ACHN (cell line): ENCODE results near the gene METTL26.
A peak's percentile ranks its signal among the peaks of the same experiment; 100 is the strongest.

Experiments
- DNase-seq: peaks from one replicate; pipeline ENCODE4 v3.0.0-alpha.2; 2015
- in situ Hi-C: cut with HindIII; loops from 2 replicates; pipeline ENCODE4 v1.10.0; 2017; ENCODE audit warnings: low sequenced_read_pairs, low pct_ligation_motif_present, low pct_unique_long_range_greater_than_20kb

METTL26 gene

GRCh38 chr16:636206-637080 is at the start of gene METTL26:
Gene METTL26, minus strand, starts transcription at chr16:636305. Its CDS starts 15 bp downstream, at chr16:636290.
- peak; percentile 95 for DNase-seq
- in situ Hi-C loops: no loop called here

GRCh38 chr16:684961-685696 is 49.0 kb upstream of the METTL26 start:
- in situ Hi-C loops: no loop called here
- no peak for DNase-seq

- DNase-seq: peak; percentile 99
- in situ Hi-C loops: no loop called here
Observed at GRCh38 chr16:684071-684794, 48.1 kb upstream of the METTL26 start, which contains the start of gene JMJD8. Gene JMJD8, minus strand, starts transcription at chr16:684334. Its CDS starts 15 bp downstream, at chr16:684319.

- in situ Hi-C loops: no loop called here
- no peak for DNase-seq
Observed at GRCh38 chr16:683396-684070, 47.4 kb upstream of the METTL26 start.

- in situ Hi-C loops: no loop called here
- no peak for DNase-seq
Observed at GRCh38 chr16:682493-683395, 46.6 kb upstream of the METTL26 start.

- in situ Hi-C loops: no loop called here
- DNase-seq: peak; percentile 30
Observed at GRCh38 chr16:681746-682427, 45.8 kb upstream of the METTL26 start.

GRCh38 chr16:680967-681745 is 45.1 kb upstream of the METTL26 start:
- in situ Hi-C loops: no loop called here
- DNase-seq: peak; percentile 64

- in situ Hi-C loops: no loop called here
- no peak for DNase-seq
Observed at GRCh38 chr16:680625-680945, 44.5 kb upstream of the METTL26 start.

GRCh38 chr16:679814-680624 is 43.9 kb upstream of the METTL26 start, which contains the start of gene STUB1:
Gene STUB1, plus strand, starts transcription at chr16:680410. Its CDS starts 116 bp downstream, at chr16:680526.
- in situ Hi-C loops: no loop called here
- peak; percentile 89 for DNase-seq

- DNase-seq: peak; percentile 78
- in situ Hi-C loops: no loop called here
Observed at GRCh38 chr16:678858-679813, 43.0 kb upstream of the METTL26 start.

- DNase-seq: no peak
- in situ Hi-C loops: no loop called here
Observed at GRCh38 chr16:678209-678857, 42.2 kb upstream of the METTL26 start.

GRCh38 chr16:677316-678190 is 41.4 kb upstream of the METTL26 start:
- in situ Hi-C loops: no loop called here
- DNase-seq: no peak

GRCh38 chr16:676913-677312 is 40.8 kb upstream of the METTL26 start:
- no peak for DNase-seq
- in situ Hi-C loops: no loop called here
